Stimulated activated CD8-positive, alpha-beta memory T cell treated with anti-CD3 and anti-CD28 coated beads, Interleukin-15, amount 100 ng/mL, for 48 hours (primary cell): ENCODE data around the gene EIF1.
"Not testable (repeated sequence)": the region's sequence is repeated elsewhere in the genome, so short reads cannot be mapped to it uniquely, and the experiment has no call there.

Experiments
- DNase-seq, 2 donors: peaks; one replicate each; pipeline ENCODE4 v3.0.0-alpha.2; 2020; ENCODE audit warnings: low read depth in 2 of 2

The EIF1 gene

GRCh38 chr17:41678907-41679739, 9.6 kb upstream of the EIF1 start:
- peak; percentile 45 to 61 for DNase-seq

GRCh38 chr17:41679740-41680425, 8.8 kb upstream of the EIF1 start:
- DNase-seq: no peak

GRCh38 chr17:41680426-41681040, 8.2 kb upstream of the EIF1 start:
- no peak for DNase-seq

- DNase-seq: no peak
These were observed 6.9 kb upstream of the EIF1 start for GRCh38 chr17:41681776-41682175.

- no peak for DNase-seq
These were observed 6.1 kb upstream of the EIF1 start for GRCh38 chr17:41682631-41683030.

GRCh38 chr17:41683441-41684007, 5.2 kb upstream of the EIF1 start:
- DNase-seq: no peak

- DNase-seq: no peak
These were observed 4.7 kb upstream of the EIF1 start for GRCh38 chr17:41684035-41684434.

GRCh38 chr17:41685753-41686152, 2.9 kb upstream of the EIF1 start:
- DNase-seq: not testable (repeated sequence)

GRCh38 chr17:41686281-41686680, 2.4 kb upstream of the EIF1 start:
- no peak for DNase-seq

- DNase-seq: peak in 1 of 2 donors; percentile 28
These were observed 651 bp upstream of the EIF1 start for GRCh38 chr17:41687828-41688640.

- no peak for DNase-seq
These were observed 1.0 kb downstream of the EIF1 start for GRCh38 chr17:41689497-41690299.

GRCh38 chr17:41690497-41690896, 1.8 kb downstream of the EIF1 start:
- no peak for DNase-seq

GRCh38 chr17:41691031-41691777, 2.5 kb downstream of the EIF1 start:
- no peak for DNase-seq

GRCh38 chr17:41692722-41693521, 4.2 kb downstream of the EIF1 start:
- DNase-seq: no peak

GRCh38 chr17:41695134-41695661, 6.5 kb downstream of the EIF1 start:
- no peak for DNase-seq

GRCh38 chr17:41695954-41696757, 7.5 kb downstream of the EIF1 start:
- DNase-seq: peak; percentile 37 to 56

GRCh38 chr17:41697122-41697962, 8.7 kb downstream of the EIF1 start:
- no peak for DNase-seq
